B cell (primary cell): Measurements from ENCODE around the gene RET. TPM values are rescaled to one million over a fixed set of nuclear protein-coding genes. Genes with fewer than 3 reads are reported as not detected.
A peak's percentile ranks its signal among the peaks of the same experiment; 100 is the strongest.

ENCODE experiments used
- ATAC-seq: fragments of 200-7000 bp; cut with Tn5 transposase; one replicate; pipeline ENCODE4 v1.10.0; 2021; ENCODE audit warnings: low read depth, mild to moderate bottlenecking, moderate number of reproducible peaks, moderate library complexity
- CTCF ChIA-PET: fragments of 350-600 bp; sonication (Branson Sonifier 250); formaldehyde crosslinking; loops from one replicate; lab custom pipeline; 2021; ENCODE audit warnings: antibody characterized with exemption, inconsistent platforms; lab: Charles Lee
- POLR2A ChIA-PET: fragments of 350-600 bp; sonication (Branson Sonifier 250); formaldehyde crosslinking; loops from one replicate; lab custom pipeline; 2021; ENCODE audit warnings: antibody characterized with exemption; lab: Charles Lee
- DNase-seq: peaks from one replicate; pipeline ENCODE4 v3.0.0; 2013
- H2AFZ ChIP-seq: 2 replicates; pipeline ENCODE4 v1.6.1; 2012; ENCODE audit warnings: mild to moderate bottlenecking, low read depth, low read length; ENCODE audit not compliant: insufficient read depth, poor library complexity, severe bottlenecking
- H3K27ac ChIP-seq, 2 donors: 1 replicate in 1 of 2; 2 replicates in 1 of 2; pipeline ENCODE4 v1.5.1; 2012 to 2013; ENCODE audit warnings: low read length in 2 of 2, mild to moderate bottlenecking in 2 of 2, moderate library complexity in 1 of 2
- H3K27me3 ChIP-seq, 4 experiments: fragments of 200-600 bp in 1 of 4; sonication (generic) in 1 of 4; replicated peaks in 1 of 4; 1 replicate in 2 of 4; 2 replicates in 2 of 4; pipeline versions ENCODE4 v1.6.1 to v1.7.0; 2013 to 2016; ENCODE audit warnings: low read length in 3 of 4, mild to moderate bottlenecking in 2 of 4, mixed read lengths in 1 of 4, moderate library complexity in 1 of 4; ENCODE audit not compliant: insufficient read depth in 4 of 4, control insufficient read depth in 3 of 4; ENCODE audit errors: control extremely low read depth in 1 of 4
- H3K36me3 ChIP-seq, 2 experiments: replicated peaks in 1 of 2; 1 replicate in 1 of 2; 2 replicates in 1 of 2; pipeline versions ENCODE4 v1.6.1 to v1.7.1; 2013; ENCODE audit warnings: low read length in 1 of 2; ENCODE audit not compliant: insufficient read depth in 2 of 2, control insufficient read depth in 1 of 2; ENCODE audit errors: control extremely low read depth in 1 of 2, extremely low read depth in 1 of 2
- H3K4me1 ChIP-seq, 2 donors: fragments of 200-600 bp in 1 of 2; sonication (generic) in 1 of 2; 1 replicate in 1 of 2; 2 replicates in 1 of 2; pipeline versions ENCODE4 v1.5.1 to v1.6.1; 2013 to 2017; ENCODE audit warnings: low read length in 2 of 2; ENCODE audit not compliant: control insufficient read depth in 2 of 2, insufficient read depth in 2 of 2
- H3K4me2 ChIP-seq: replicated peaks from 2 replicates; pipeline ENCODE3; 2012; ENCODE audit warnings: mild to moderate bottlenecking, low read depth, low read length; ENCODE audit not compliant: poor library complexity, severe bottlenecking
- H3K4me3 ChIP-seq, 5 experiments: fragments of 200-600 bp in 1 of 5; sonication (generic) in 1 of 5; 1 replicate in 3 of 5; 2 replicates in 2 of 5; pipeline versions ENCODE4 v1.5.1 to v1.7.0; 2011 to 2016; ENCODE audit warnings: low read length in 4 of 5, mild to moderate bottlenecking in 4 of 5, low read depth in 2 of 5, control low read depth in 1 of 5, moderate library complexity in 1 of 5; ENCODE audit not compliant: insufficient read depth in 1 of 5; ENCODE audit errors: control extremely low read depth in 1 of 5, extremely low read depth in 1 of 5
- H3K79me2 ChIP-seq: fragments of 200-600 bp; sonication (generic); one replicate; pipeline ENCODE4 v1.6.0; 2016; ENCODE audit warnings: low read length; ENCODE audit not compliant: control insufficient read depth, insufficient read depth
- H3K9ac ChIP-seq: fragments of 200-600 bp; sonication (generic); 2 replicates; pipeline ENCODE4 v1.6.1; 2017; ENCODE audit warnings: mild to moderate bottlenecking, low read length, moderate library complexity
- H3K9me3 ChIP-seq, 3 donors: one replicate each; pipeline versions ENCODE4 v1.6.1 to v1.7.1; 2013; ENCODE audit warnings: low read length in 2 of 3; ENCODE audit not compliant: control insufficient read depth in 2 of 3, insufficient read depth in 1 of 3; ENCODE audit errors: control extremely low read depth in 1 of 3
- H4K20me1 ChIP-seq: 2 replicates; pipeline ENCODE4 v1.6.0; 2012; ENCODE audit warnings: mild to moderate bottlenecking, low read length; ENCODE audit not compliant: insufficient read depth, control insufficient read depth, poor library complexity, severe bottlenecking
- H3K27ac Mint-ChIP-seq: one replicate; pipeline ENCODE4 v1.8.0; 2021; ENCODE audit warnings: mixed read lengths
- H3K27me3 Mint-ChIP-seq: one replicate; pipeline ENCODE4 v1.8.0; 2021; ENCODE audit warnings: mixed read lengths
- H3K4me1 Mint-ChIP-seq: one replicate; pipeline ENCODE4 v1.8.0; 2021; ENCODE audit warnings: mixed read lengths
- H3K4me3 Mint-ChIP-seq: one replicate; pipeline ENCODE4 v1.8.0; 2021; ENCODE audit warnings: mixed read lengths
- H3K9me3 Mint-ChIP-seq: one replicate; pipeline ENCODE4 v1.8.0; 2022; ENCODE audit warnings: mixed read lengths; ENCODE audit not compliant: insufficient read depth
- EZH2 ChIP-seq: IDR thresholded peaks from 2 replicates; pipeline ENCODE4 v1.6.1; 2012; ENCODE audit warnings: borderline replicate concordance, low read depth, mild to moderate bottlenecking, moderate library complexity, low read length; ENCODE audit not compliant: insufficient read depth, poor library complexity, severe bottlenecking
- WGBS: methylation state at CpG from one replicate; pipeline ENCODE4 v1.1.5; 2013; ENCODE audit warnings: missing lambda C conversion rate; ENCODE audit not compliant: insufficient coverage; 5-methylcytosine and 5-hydroxymethylcytosine counted together
- intact Hi-C: fragments of 100-400 bp; cut with micrococcal nuclease; formaldehyde crosslinking; loops from one replicate; pipeline ENCODE4 v1.10.0; 2022
- polyA plus RNA-seq: library from polyadenylated mRNA; depleted of rRNA; stranded (reverse); fragments of >200 nt; gene quantifications from 2 replicates; pipeline ENCODE4 v1.2.3, GENCODE V29; 2012
- total RNA-seq, 2 donors: library from RNA; stranded (reverse); fragments of 120-200 nt in 1 of 2; gene quantifications; 1 replicate in 1 of 2; 2 replicates in 1 of 2; pipeline versions ENCODE4 v1.2.3 to v1.2.4, GENCODE V29; 2013 to 2022
- TF ChIP-seq, protein P1 (sequence below): fragments of 200-600 bp; IDR thresholded peaks from one replicate; pipeline ENCODE4 v1.8.0; 2022; ENCODE audit warnings: antibody characterized with exemption, mild to moderate bottlenecking

Gene RET
- total and polyA plus RNA-seq, 2 donors (not counting 1 experiment from before 2014, with no cell fraction given): 0.16 to 0.27 TPM

GRCh38 chr10:43123361-43124093 is 46.7 kb downstream of the RET start:
- Mint-ChIP-seq H3K27me3 (no peaks in the 10 kb centered on the region), H3K9me3 (no peaks in the 10 kb centered on the region), H3K4me3 (no peak overlapping the region), H3K27ac (no peak overlapping the region), H3K4me1 (peaks cover 53% of the 10 kb centered on the region)
- Histone ChIP-seq H2AFZ (no peak overlapping the region), H3K27me3 (no peaks in the 10 kb centered on the region), H3K27ac (no peak overlapping the region), H3K9ac (no peak overlapping the region), H3K9me3 (peaks cover 0 to 3% (median 0%) of the 10 kb centered on the region in 3 donors), H3K4me3 (no peak overlapping the region), H3K4me1 (peaks cover 38 to 50% of the 10 kb centered on the region in 2 donors), H3K36me3 (no peaks in the 10 kb centered on the region), H3K79me2 (no peaks in the 10 kb centered on the region), H3K4me2 (no peak overlapping the region), H4K20me1 (no peaks in the 10 kb centered on the region)
- ChIA-PET POLR2A (no interaction called here), CTCF (no interaction called here)
- intact Hi-C loops: no loop called here
- 28% methylated on average over 3 of the region's 9 CpGs for WGBS
- ATAC-seq: no peak
- DNase-seq: no peak
- no peak for TF ChIP-seq EZH2
- TF ChIP-seq, protein P1, sequence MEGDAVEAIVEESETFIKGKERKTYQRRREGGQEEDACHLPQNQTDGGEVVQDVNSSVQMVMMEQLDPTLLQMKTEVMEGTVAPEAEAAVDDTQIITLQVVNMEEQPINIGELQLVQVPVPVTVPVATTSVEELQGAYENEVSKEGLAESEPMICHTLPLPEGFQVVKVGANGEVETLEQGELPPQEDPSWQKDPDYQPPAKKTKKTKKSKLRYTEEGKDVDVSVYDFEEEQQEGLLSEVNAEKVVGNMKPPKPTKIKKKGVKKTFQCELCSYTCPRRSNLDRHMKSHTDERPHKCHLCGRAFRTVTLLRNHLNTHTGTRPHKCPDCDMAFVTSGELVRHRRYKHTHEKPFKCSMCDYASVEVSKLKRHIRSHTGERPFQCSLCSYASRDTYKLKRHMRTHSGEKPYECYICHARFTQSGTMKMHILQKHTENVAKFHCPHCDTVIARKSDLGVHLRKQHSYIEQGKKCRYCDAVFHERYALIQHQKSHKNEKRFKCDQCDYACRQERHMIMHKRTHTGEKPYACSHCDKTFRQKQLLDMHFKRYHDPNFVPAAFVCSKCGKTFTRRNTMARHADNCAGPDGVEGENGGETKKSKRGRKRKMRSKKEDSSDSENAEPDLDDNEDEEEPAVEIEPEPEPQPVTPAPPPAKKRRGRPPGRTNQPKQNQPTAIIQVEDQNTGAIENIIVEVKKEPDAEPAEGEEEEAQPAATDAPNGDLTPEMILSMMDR: no peak

GRCh38 chr10:43124094-43124521 is 47.2 kb downstream of the RET start:
- no peaks in the 10 kb centered on the region for H3K27me3 Mint-ChIP-seq
- CTCF ChIA-PET: no interaction called here
- POLR2A ChIA-PET: no interaction called here
- H3K27ac Mint-ChIP-seq: no peak overlapping the region
- Histone ChIP-seq H3K4me3 (no peak overlapping the region), H3K4me2 (no peak overlapping the region), H3K27ac (no peak overlapping the region), H2AFZ (peak overlapping the region; percentile 29), H3K4me1 (peaks cover 38 to 53% of the 10 kb centered on the region in 2 donors), H4K20me1 (no peaks in the 10 kb centered on the region), H3K9ac (no peak overlapping the region), H3K36me3 (no peaks in the 10 kb centered on the region), H3K79me2 (no peaks in the 10 kb centered on the region), H3K27me3 (no peaks in the 10 kb centered on the region), H3K9me3 (peaks cover 0 to 3% (median 0%) of the 10 kb centered on the region in 3 donors)
- peaks cover 57% of the 10 kb centered on the region for H3K4me1 Mint-ChIP-seq
- WGBS: 53% methylated on average over 6 of the region's 6 CpGs
- H3K4me3 Mint-ChIP-seq: no peak overlapping the region
- DNase-seq (no peak), ATAC-seq (no peak)
- intact Hi-C loops: no loop called here
- no peaks in the 10 kb centered on the region for H3K9me3 Mint-ChIP-seq
- TF ChIP-seq EZH2: no peak
- TF ChIP-seq, protein P1: no peak
